SJCRH30 (cell line): ENCODE measurements around the gene SMARCAD1. TPM values are rescaled to one million over a fixed set of nuclear protein-coding genes. Genes with fewer than 3 reads are reported as not detected.
"Not testable (repeated sequence)": the region's sequence is repeated elsewhere in the genome, so short reads cannot be mapped to it uniquely, and the experiment has no call there.

ENCODE experiments used
- DNase-seq, 2 experiments: peaks; one replicate each; pipeline ENCODE4 v3.0.0-alpha.2; 2015 to 2020
- H3K27ac ChIP-seq: fragments of 250-450 bp; sonication (Bioruptor Pico); 2 replicates; pipeline ENCODE4 v1.5.1; 2020; ENCODE audit warnings: mild to moderate bottlenecking, moderate library complexity
- H3K27me3 ChIP-seq: fragments of 250-450 bp; sonication (Bioruptor Pico); 2 replicates; pipeline ENCODE4 v1.5.1; 2020; ENCODE audit warnings: mild to moderate bottlenecking, moderate library complexity
- H3K36me3 ChIP-seq: fragments of 250-450 bp; sonication (Bioruptor Pico); 2 replicates; pipeline ENCODE4 v1.5.1; 2020; ENCODE audit warnings: mild to moderate bottlenecking, moderate library complexity
- H3K4me1 ChIP-seq: fragments of 250-450 bp; sonication (Bioruptor Pico); 2 replicates; pipeline ENCODE4 v1.5.1; 2020; ENCODE audit warnings: mild to moderate bottlenecking, moderate library complexity
- H3K4me3 ChIP-seq: fragments of 250-450 bp; sonication (Bioruptor Pico); 2 replicates; pipeline ENCODE4 v1.5.1; 2020; ENCODE audit warnings: mild to moderate bottlenecking, moderate library complexity
- H3K9me3 ChIP-seq: fragments of 250-450 bp; sonication (Bioruptor Pico); replicated peaks from 2 replicates; pipeline ENCODE4 v1.5.1; 2020; ENCODE audit warnings: mild to moderate bottlenecking, moderate library complexity
- total RNA-seq: library from RNA; depleted of rRNA; stranded (reverse); fragments of >200 nt; shearing (Covaris generic); gene quantifications from 2 replicates; pipeline ENCODE4 v1.2.3, GENCODE V29; 2014

SMARCAD1 gene
- total RNA-seq, 1 experiment from 2014 or later, result 101 TPM

- not testable (repeated sequence) for H3K4me3 ChIP-seq, H3K27ac ChIP-seq, H3K27me3 ChIP-seq, H3K4me1 ChIP-seq, DNase-seq, H3K9me3 ChIP-seq
- H3K36me3 ChIP-seq, result peaks cover 19% of the 10 kb centered on the region
Observed at GRCh38 chr4:94293981-94294380, 86.3 kb downstream of the SMARCAD1 start.

- H3K4me3 ChIP-seq, result not testable (repeated sequence)
Observed at GRCh38 chr4:94295473-94295872, 87.8 kb downstream of the SMARCAD1 start.

GRCh38 chr4:94298725-94299252, 91.1 kb downstream of the SMARCAD1 start:
- no peak overlapping the region for H3K4me3 ChIP-seq

More at GRCh38 chr4:94295473-94295872, 87.8 kb downstream of the SMARCAD1 start:
- not testable (repeated sequence) for H3K9me3 ChIP-seq, H3K27me3 ChIP-seq, H3K27ac ChIP-seq, H3K36me3 ChIP-seq, DNase-seq, H3K4me1 ChIP-seq

GRCh38 chr4:94302191-94302590, 94.5 kb downstream of the SMARCAD1 start:
- Histone ChIP-seq H3K4me1 (peaks cover 26% of the 10 kb centered on the region), H3K27me3 (no peaks in the 10 kb centered on the region), H3K9me3 (no peaks in the 10 kb centered on the region), H3K36me3 (no peaks in the 10 kb centered on the region), H3K4me3 (no peak overlapping the region), H3K27ac (no peak overlapping the region)
- no peak for DNase-seq

More at GRCh38 chr4:94298725-94299252, 91.1 kb downstream of the SMARCAD1 start:
- Histone ChIP-seq H3K36me3 (no peaks in the 10 kb centered on the region), H3K9me3 (no peaks in the 10 kb centered on the region), H3K27me3 (no peaks in the 10 kb centered on the region), H3K4me1 (no peaks in the 10 kb centered on the region), H3K27ac (no peak overlapping the region)
- no peak for DNase-seq

GRCh38 chr4:94304365-94304971, 96.8 kb downstream of the SMARCAD1 start:
- H3K27ac ChIP-seq, result no peak overlapping the region
- H3K4me1 ChIP-seq, result peaks cover 36% of the 10 kb centered on the region
- DNase-seq, result peak; percentile 15 to 66
- H3K27me3 ChIP-seq, result no peaks in the 10 kb centered on the region
- no peaks in the 10 kb centered on the region for H3K9me3 ChIP-seq
- H3K36me3 ChIP-seq, result no peaks in the 10 kb centered on the region
- H3K4me3 ChIP-seq, result no peak overlapping the region

GRCh38 chr4:94305466-94306225, 98.0 kb downstream of the SMARCAD1 start:
- no peaks in the 10 kb centered on the region for H3K27me3 ChIP-seq
- no peaks in the 10 kb centered on the region for H3K36me3 ChIP-seq
- H3K9me3 ChIP-seq, result no peaks in the 10 kb centered on the region
- peak; percentile 68 to 87 for DNase-seq
- H3K4me1 ChIP-seq, result peaks cover 36% of the 10 kb centered on the region
- peak overlapping the region; percentile 6 for H3K27ac ChIP-seq
- H3K4me3 ChIP-seq, result no peak overlapping the region

GRCh38 chr4:94306713-94307112, 99.0 kb downstream of the SMARCAD1 start:
- Histone ChIP-seq H3K36me3 (no peaks in the 10 kb centered on the region), H3K4me1 (peaks cover 36% of the 10 kb centered on the region), H3K27me3 (no peaks in the 10 kb centered on the region), H3K9me3 (no peaks in the 10 kb centered on the region), H3K27ac (no peak overlapping the region), H3K4me3 (no peak overlapping the region)
- no peak for DNase-seq

- Histone ChIP-seq H3K27ac (no peak overlapping the region; the same call in 1 of the 2 replicates), H3K9me3 (no peaks in the 10 kb centered on the region), H3K4me1 (peaks cover 36% of the 10 kb centered on the region), H3K4me3 (no peak overlapping the region), H3K36me3 (no peaks in the 10 kb centered on the region), H3K27me3 (no peaks in the 10 kb centered on the region)
- DNase-seq, result peak; percentile 7 to 43
Observed at GRCh38 chr4:94307231-94307871, 99.7 kb downstream of the SMARCAD1 start.

GRCh38 chr4:94319927-94320326, 112.3 kb downstream of the SMARCAD1 start:
- H3K27me3 ChIP-seq, H3K4me3 ChIP-seq, H3K4me1 ChIP-seq, DNase-seq, H3K27ac ChIP-seq, H3K36me3 ChIP-seq: not testable (repeated sequence)
- peaks cover 13% of the 10 kb centered on the region for H3K9me3 ChIP-seq

GRCh38 chr4:94325835-94326234, 118.2 kb downstream of the SMARCAD1 start:
- Histone ChIP-seq H3K27me3 (no peaks in the 10 kb centered on the region), H3K4me3 (no peak overlapping the region), H3K27ac (no peak overlapping the region), H3K36me3 (no peaks in the 10 kb centered on the region), H3K4me1 (no peaks in the 10 kb centered on the region), H3K9me3 (peaks cover 18% of the 10 kb centered on the region)
- DNase-seq, result no peak

- H3K4me3 ChIP-seq, result no peak overlapping the region
- peaks cover 12% of the 10 kb centered on the region for H3K9me3 ChIP-seq
- H3K36me3 ChIP-seq, result no peaks in the 10 kb centered on the region
- no peak for DNase-seq
- no peaks in the 10 kb centered on the region for H3K4me1 ChIP-seq
- no peaks in the 10 kb centered on the region for H3K27me3 ChIP-seq
- no peak overlapping the region for H3K27ac ChIP-seq
Observed at GRCh38 chr4:94329933-94330332, 122.3 kb downstream of the SMARCAD1 start.

GRCh38 chr4:94332983-94333590, 125.4 kb downstream of the SMARCAD1 start:
- H3K9me3 ChIP-seq, result 0 out of 2 replicates have a peak, but pooled peaks cover 3% of the 10 kb centered on the region
- H3K4me3 ChIP-seq, result no peak overlapping the region
- H3K36me3 ChIP-seq, result no peaks in the 10 kb centered on the region
- no peak overlapping the region for H3K27ac ChIP-seq
- no peak for DNase-seq
- H3K4me1 ChIP-seq, result no peaks in the 10 kb centered on the region
- no peaks in the 10 kb centered on the region for H3K27me3 ChIP-seq

- Histone ChIP-seq H3K36me3 (no peaks in the 10 kb centered on the region), H3K27ac (no peak overlapping the region), H3K9me3 (0 out of 2 replicates have a peak, but pooled peaks cover under 1% of the 10 kb centered on the region), H3K4me1 (no peaks in the 10 kb centered on the region), H3K4me3 (no peak overlapping the region), H3K27me3 (no peaks in the 10 kb centered on the region)
- DNase-seq, result no peak
Observed at GRCh38 chr4:94333866-94334265, 126.2 kb downstream of the SMARCAD1 start.

GRCh38 chr4:94334476-94334875, 126.8 kb downstream of the SMARCAD1 start:
- H3K4me3 ChIP-seq, result no peak overlapping the region
- no peak for DNase-seq
- H3K36me3 ChIP-seq, result no peaks in the 10 kb centered on the region
- H3K27me3 ChIP-seq, result no peaks in the 10 kb centered on the region
- H3K4me1 ChIP-seq, result no peaks in the 10 kb centered on the region
- H3K9me3 ChIP-seq, result no peaks in the 10 kb centered on the region
- no peak overlapping the region for H3K27ac ChIP-seq

GRCh38 chr4:94334962-94335361, 127.3 kb downstream of the SMARCAD1 start:
- Histone ChIP-seq H3K27me3 (no peaks in the 10 kb centered on the region), H3K4me1 (no peaks in the 10 kb centered on the region), H3K4me3 (no peak overlapping the region), H3K9me3 (no peaks in the 10 kb centered on the region), H3K36me3 (no peaks in the 10 kb centered on the region), H3K27ac (no peak overlapping the region)
- no peak for DNase-seq
